NCI-H2081 treated with DMSO at 0.1 percent for 48 hours (cell line): Measurements from ENCODE around the gene MAP4.
"Not testable (repeated sequence)": the region's sequence is repeated elsewhere in the genome, so short reads cannot be mapped to it uniquely, and the experiment has no call there.

ENCODE experiments used
- DNase-seq: peaks from one replicate; lab custom pipeline; 2025; lab: John Stamatoyannopoulos, UW

Gene MAP4

DNA sequence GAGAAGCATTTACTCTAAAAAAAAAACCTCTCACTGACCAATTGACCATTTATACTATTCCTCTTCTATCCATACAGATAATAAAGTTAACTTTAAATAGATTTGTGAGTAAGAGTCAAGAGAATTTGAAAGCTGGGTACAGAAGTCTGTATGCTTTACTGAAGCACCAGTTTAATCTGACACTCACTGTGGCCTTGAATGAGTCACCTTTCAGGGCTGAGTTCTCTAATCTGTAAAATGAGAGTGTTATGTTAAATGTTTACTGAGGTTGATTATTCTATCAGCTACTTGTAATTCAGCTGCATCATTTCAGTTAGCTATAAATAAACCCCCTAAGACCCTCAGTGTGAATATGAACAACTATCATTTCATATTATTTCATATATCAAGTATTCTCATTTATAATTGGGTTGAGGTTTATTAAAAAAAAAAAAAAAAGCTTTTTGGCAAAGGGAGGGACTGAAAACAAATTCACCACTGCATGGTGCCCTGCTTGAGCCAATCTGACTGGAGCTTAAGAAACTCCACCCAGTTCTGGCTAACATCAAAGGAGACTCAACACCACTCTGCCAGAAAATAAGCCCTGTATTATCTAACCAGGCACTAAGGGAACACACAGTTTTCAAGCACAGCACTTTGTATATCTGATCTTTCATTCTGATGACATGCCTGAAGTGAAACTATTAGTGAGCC lies 2.8 kb downstream of the MAP4 start:
- no peak for DNase-seq

DNA sequence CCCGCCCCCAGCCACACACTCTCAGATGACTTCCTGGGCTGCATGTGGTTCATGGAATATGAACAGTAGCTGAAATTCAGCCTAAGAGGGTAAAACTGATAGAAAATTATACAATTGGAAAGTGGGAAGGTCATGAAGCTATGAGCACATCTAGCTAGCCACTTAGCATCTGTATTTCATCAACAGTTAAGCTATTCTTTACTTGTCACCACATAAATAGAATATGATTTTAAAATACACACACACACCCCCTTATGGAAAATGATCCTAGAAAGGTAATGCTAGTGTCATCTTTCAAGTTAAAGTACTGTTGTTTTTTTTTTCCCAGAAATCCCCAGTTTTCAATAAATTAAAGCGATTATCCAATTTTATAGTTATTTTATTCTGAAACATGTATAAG lies 3.6 kb downstream of the MAP4 start:
- DNase-seq = no peak

- DNase-seq = not testable (repeated sequence)
Measured at GRCh38 chr3:48008066-48008465, 8.2 kb downstream of the MAP4 start.

DNA sequence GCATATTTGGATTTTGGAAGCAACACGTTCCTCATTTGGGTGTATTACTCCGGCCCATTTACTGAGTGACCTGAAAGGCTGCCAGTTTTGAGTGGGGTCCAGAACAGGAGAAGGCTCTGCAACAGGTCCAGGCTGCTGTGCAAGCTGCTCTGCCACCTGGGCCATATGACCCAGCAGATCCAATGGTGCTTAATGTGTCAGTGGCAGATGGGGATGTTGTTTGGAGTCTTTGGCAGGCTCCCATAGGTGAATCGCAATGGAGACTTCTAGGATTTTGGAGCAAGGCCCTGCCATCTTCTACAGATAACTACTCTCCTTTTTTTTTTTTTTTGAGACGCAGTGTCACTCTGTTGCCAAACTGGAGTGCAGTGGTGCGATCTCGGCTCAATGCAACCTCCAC lies 8.9 kb downstream of the MAP4 start:
- DNase-seq = not testable (repeated sequence)

DNA sequence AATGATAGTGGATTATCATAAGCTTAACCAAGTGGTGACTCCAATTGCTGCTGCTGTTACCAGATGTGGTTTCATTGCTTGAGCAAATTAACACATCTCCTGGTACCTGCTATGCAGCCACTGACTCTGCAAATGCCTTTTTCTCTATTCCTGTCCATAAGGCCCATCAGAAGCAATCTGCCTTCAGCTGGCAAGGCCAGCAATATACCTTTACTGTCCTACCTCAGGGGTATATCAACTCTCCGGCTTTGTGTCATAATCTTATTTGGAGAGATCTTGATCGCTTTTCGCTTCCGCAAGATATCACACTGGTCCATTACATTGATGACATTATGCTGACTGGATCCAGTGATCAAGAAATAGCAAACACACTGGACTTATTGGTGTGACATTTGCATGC lies 9.4 kb downstream of the MAP4 start:
- DNase-seq = not testable (repeated sequence)

DNA sequence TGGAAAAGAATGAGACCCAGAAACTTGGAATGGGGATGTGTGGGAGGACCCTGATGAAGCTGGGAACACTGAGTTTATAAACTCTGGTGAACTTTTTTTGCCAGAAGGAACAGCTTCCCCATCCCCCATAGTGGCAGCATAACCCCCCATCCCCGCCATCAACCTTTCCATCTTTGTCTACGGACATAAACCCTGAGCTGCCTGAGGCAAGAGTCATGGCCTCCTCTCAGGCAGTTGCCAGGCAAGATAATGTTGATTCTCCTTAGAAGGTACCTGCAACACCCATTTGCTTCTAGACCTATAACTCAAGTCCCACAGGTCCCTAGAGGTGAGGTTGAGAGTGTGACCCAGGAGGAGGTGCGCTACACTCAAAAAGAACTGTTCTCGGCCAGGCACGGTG lies 11.5 kb downstream of the MAP4 start:
- DNase-seq = no peak

DNA sequence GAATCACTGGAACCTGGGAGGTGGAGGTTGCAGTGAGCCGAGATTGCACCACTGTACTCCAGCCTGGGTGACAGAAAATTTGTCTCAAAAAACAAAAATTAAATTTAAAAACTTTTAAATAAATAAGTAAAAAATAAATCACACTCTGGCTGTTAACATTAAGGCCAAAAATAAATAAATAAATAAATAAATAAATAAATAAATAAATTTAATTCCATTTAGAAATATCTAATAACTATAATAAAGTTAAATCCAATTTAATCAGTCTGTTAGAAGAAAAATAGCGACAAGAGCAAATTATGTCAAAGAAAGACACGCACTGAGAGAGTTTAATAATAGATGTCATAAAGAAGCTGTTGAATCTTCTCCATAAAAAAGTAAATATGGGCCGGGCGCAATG lies 13.4 kb downstream of the MAP4 start:
- DNase-seq = no peak

GRCh38 chr3:48001991-48002390 lies 14.2 kb downstream of the MAP4 start:
- DNase-seq = no peak

GRCh38 chr3:48000212-48000611 lies 16.0 kb downstream of the MAP4 start:
- no peak for DNase-seq

DNA sequence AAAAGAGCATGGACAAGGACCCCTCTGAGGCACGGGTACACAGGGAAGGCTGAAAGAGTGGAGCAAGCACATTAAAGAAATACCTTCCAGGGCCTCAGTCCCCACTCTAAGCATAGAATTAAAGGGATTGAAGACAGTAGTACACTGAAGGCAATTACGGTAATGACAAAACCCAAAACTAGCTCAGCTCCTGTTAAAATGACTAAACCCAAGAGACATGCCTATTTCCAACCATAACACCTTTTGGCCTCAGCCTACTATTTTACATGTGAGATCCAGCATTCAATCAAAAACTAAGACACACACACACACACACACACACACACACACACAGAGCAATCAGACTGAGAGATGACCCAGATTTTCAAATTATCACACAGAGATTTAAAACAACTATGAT lies 19.8 kb downstream of the MAP4 start:
- no peak for DNase-seq

DNA sequence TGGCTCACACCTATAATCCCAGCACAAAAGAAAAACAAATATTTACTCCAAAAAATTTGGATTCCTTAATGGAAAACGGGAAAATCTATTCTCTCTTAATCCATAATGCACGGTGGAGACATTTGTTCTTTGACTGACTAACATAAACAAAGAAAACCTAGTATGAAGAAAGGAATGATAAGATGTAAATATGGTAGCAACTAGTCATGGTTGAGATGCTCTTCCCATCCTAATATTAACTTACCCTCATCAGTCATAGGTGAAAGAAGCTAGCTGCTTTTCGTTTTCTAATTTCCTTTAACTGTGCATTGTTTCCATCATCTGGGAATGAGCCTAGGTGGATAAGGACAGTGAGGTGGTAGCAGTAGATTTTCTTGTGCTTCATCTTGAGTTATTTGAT lies 22.0 kb downstream of the MAP4 start:
- DNase-seq = no peak

DNA sequence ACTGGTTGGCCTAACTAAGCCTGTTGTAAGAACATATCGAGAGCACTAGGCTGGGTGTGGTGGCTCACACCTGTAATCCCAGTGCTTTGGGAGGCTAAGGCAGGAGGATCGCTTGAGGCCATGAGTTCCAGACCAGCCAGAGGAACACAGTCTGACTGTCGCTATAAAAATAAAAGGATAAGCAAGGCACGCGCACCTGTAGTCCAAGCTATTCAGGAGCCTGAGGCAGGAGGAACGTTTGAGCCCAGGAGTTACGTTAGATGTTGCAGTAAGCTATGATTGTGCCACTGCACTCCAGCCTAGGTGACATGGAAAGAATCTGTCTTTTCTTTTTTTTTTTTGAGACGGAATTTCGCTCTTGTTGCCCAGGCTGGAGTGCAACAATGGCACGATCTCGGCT lies 24.9 kb downstream of the MAP4 start:
- no peak for DNase-seq

GRCh38 chr3:47989981-47990440 lies 26.2 kb downstream of the MAP4 start:
- peak; percentile 4 for DNase-seq

GRCh38 chr3:47985381-47985780 lies 30.8 kb downstream of the MAP4 start:
- no peak for DNase-seq

DNA sequence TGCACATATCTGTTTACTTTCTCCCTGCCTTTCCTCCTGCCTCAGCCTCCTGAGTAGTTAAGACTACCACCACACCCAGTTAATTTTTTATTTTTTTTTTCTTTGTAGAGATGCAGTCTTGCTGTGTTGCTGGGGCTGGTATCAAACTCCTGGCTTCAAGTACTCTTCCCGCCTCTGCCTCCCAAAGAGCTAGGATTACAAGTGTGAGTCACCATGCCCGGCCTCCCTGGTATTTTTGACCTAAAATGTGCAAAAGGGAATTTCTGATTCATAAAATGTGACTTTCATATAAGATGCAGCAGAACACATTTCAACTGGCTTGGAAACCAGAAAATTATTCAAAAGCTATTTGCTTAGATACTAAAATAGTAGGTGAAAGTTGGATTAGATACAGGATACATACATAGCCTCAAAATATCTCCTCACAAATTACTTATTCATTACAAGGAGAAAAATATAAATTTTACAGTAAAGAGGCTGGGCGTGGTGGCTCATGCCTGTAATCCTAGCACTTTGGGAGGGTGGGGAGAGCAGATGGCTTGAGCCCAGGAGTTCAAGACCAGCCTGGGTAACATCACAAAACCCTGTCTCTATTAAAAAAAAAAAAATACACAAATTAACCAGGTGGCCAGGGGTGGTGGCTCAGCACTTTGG lies 32.0 kb downstream of the MAP4 start:
- no peak for DNase-seq

DNA sequence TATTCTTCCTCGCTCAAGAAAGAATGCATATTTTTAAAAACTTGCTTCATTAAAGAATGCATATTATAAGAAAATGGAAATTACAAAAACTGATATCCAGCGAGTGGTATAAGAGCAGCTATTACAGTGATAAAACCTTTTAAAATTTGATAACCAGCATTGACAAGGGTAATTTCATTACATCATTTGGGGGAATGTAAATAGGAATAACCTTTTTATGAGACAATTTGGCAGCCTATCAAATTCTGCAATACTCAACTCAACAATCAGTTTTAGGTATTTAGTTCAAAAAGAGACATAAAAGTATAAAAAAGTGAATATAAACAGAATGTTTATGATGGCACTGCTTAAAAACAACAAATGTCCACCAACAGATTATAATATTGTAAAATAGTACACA lies 35.4 kb downstream of the MAP4 start:
- DNase-seq = no peak

- no peak for DNase-seq
Measured at GRCh38 chr3:47979070-47979469, 37.1 kb downstream of the MAP4 start.

DNA sequence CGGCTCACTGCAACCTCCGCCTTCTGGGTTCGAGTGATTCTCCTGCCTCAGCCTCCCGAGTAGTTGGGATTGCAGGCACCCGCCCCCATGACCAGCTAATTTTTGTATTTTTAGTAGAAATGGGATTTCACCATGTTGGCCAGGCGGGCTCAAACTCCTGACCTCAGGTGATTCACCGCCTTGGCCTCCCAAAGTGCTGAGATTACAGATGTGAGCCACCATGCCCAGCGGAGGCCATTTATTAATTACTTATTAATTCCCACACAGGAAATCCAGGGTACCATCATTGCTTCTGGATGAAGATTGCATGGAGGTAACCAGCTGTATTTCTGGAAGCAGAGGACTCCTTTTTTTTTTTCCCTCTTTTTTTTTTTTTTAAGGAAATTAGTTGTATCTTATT lies 37.8 kb downstream of the MAP4 start:
- no peak for DNase-seq

DNA sequence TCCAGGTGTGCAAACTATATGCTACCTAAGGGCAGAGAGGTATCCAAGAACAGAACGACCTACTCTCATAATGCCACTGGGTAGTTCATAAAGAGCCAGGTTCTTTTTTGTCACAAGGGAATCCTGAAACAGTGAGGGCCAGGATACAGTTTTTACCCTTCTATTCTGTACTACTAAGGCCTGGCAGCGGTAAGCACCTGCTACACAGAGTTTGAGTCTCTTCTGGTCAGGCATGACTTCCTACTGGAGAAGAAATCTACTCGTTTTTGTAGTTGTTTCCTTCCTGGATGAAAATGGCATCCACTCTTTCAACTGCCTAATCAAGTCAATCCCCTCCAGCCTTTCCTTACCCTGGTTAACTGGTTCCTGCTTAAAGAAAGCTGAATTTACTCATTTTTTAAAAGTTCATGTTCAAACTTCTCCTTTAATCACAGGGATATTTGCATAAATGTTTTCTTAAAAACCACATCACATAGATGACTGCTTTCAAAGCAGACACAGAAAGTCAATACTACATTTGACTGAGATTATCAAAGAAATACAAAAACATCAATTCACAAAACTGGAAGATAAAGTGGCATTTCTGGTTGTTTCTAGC lies 40.0 kb downstream of the MAP4 start:
- DNase-seq = no peak

DNA sequence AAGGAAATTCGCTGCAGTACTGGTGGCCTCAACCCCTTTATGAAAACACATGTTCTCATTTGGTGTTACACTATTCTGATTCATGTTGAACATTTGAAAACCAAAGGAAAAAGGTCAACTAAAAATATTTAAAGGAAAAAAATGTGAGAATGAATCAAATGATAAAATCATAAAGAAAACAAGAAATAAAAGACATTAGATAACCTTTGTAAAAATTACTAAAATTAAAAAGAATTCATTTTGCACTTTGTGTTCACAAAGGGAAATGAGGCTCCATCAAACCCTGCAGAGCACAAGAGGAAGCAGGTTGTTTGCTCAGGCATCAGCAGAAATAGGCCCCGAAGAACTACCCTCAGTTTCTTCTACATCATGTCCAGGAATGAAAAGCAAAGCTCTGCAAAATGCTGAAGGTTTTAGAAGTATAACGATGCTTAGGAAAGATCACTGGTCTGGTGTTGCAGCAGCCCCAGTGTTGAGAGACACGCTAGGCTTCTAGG lies 41.2 kb downstream of the MAP4 start:
- DNase-seq = no peak

- DNase-seq = no peak
Measured at GRCh38 chr3:47971081-47971480, 45.1 kb downstream of the MAP4 start.

DNA sequence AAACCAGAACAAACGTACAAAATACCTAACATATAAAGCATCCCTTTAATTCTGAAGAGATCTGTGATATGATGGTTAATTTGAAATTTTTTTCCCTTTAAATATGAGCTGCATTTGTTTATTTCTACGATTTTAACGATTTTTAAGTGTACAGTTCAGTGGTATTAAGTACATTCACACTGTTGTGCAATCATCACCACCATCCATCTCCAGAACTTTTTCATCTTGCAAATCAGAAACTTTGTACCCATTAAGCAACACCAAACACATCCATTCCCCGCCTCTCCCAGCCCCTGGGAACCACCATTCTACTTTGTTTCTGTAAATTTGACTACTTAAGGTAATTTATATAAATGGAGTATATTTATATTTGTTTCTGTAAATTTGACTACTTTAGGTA lies 51.5 kb downstream of the MAP4 start:
- DNase-seq = no peak
